H1 (cell line): ENCODE data around the gene ATF3.

Source experiments
- CEBPB ChIP-seq: IDR thresholded peaks from 2 replicates; pipeline ENCODE4 v1.6.1; 2012; ENCODE audit warnings: low read depth, low read length
- CTCF ChIP-seq, 3 experiments: IDR thresholded peaks; 1 replicate in 2 of 3; 2 replicates in 1 of 3; pipeline versions ENCODE4 v1.5.1 to v1.6.1; 2011; ENCODE audit warnings: low read length in 3 of 3, mild to moderate bottlenecking in 3 of 3, inconsistent platforms in 2 of 3, low read depth in 1 of 3, moderate library complexity in 1 of 3; ENCODE audit not compliant: insufficient read depth in 1 of 3; ENCODE audit errors: control extremely low read depth in 1 of 3
- EP300 ChIP-seq, 2 experiments: IDR thresholded peaks; 1 replicate in 1 of 2; 2 replicates in 1 of 2; pipeline ENCODE4 v1.6.1; 2011 to 2012; ENCODE audit warnings: low read depth in 2 of 2, low read length in 2 of 2, mild to moderate bottlenecking in 2 of 2, borderline replicate concordance in 1 of 2, inconsistent platforms in 1 of 2, moderate library complexity in 1 of 2
- MAX ChIP-seq: IDR thresholded peaks from 2 replicates; pipeline ENCODE4 v1.6.1; 2012; ENCODE audit warnings: inconsistent platforms
- POLR2A ChIP-seq, 2 experiments: IDR thresholded peaks; 1 replicate in 1 of 2; 2 replicates in 1 of 2; pipeline ENCODE4 v1.6.1; 2011; ENCODE audit warnings: low read depth in 2 of 2, low read length in 2 of 2, mild to moderate bottlenecking in 2 of 2; ENCODE audit errors: control extremely low read depth in 1 of 2
- SRF ChIP-seq: IDR thresholded peaks from 2 replicates; pipeline ENCODE4 v1.6.1; 2011; ENCODE audit warnings: mild to moderate bottlenecking, low read depth, low read length, moderate library complexity
- TAF1 ChIP-seq: IDR thresholded peaks from 2 replicates; pipeline ENCODE4 v1.6.1; 2011; ENCODE audit warnings: mild to moderate bottlenecking, low read depth, low read length
- TEAD4 ChIP-seq: IDR thresholded peaks from 2 replicates; pipeline ENCODE4 v1.6.1; 2012; ENCODE audit warnings: low read depth, low read length, inconsistent platforms, mixed read lengths
- USF2 ChIP-seq: IDR thresholded peaks from 2 replicates; pipeline ENCODE4 v1.6.1; 2011; ENCODE audit warnings: low read length, improper control_type of control experiment

GRCh38 chr1:212650228-212650627 is 41.7 kb downstream of the ATF3 start:
- TF ChIP-seq POLR2A (IDR thresholded peaks at IDR 0.05; ENCODE audit: control extremely low read depth in 1 of 2, low read depth in 2 of 2, low read length in 2 of 2) (no peak), SRF (no peak), TEAD4 (no peak), CTCF (IDR thresholded peaks at IDR 0.05; ENCODE audit: control extremely low read depth in 1 of 3, insufficient read depth in 1 of 3, low read depth in 1 of 3, low read length in 3 of 3) (no peak), CEBPB (no peak), USF2 (no peak), MAX (no peak), TAF1 (no peak), EP300 (IDR thresholded peaks at IDR 0.05; ENCODE audit: borderline replicate concordance in 1 of 2, low read depth in 2 of 2, low read length in 2 of 2) (no peak)
